ENCODE measurements around the gene HCFC1R1.
A peak's percentile ranks its signal among the peaks of the same experiment; 100 is the strongest.

The HCFC1R1 gene

DNA sequence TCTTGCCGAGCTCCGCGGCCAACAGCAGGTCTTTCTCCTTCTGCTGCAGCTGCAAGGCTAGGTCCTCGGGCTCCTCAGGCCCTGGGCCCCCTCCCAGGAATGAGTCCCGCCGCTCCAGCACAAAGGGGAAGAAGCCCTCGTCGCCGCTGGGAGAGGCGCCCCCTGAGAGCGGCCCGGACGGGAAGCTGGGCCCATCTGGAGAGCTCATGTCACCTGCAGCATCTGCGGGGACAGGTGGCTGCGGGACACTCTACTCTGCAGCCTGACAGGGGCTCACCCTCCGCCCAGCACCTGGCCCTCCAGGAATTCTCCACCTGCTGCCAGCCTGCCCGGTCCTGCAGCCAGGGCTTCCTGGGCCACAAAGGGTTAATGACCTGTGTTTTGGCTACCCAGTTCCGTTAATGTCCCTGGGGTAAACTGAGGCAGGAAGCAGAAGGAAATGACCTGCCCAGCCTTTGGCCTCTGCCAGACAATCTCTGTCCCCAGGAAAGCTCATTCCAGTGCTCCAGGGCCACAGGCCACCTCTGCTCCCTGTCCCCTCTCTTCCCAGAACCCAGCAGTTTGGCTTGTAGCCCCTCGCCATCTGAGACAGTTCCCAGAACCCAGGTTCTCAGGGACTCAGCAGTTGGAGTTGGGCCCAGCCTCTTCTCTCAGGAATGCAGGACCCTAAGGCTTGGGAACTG is 11.7 kb upstream of the HCFC1R1 start:
- DNase-seq, result no peak

DNA sequence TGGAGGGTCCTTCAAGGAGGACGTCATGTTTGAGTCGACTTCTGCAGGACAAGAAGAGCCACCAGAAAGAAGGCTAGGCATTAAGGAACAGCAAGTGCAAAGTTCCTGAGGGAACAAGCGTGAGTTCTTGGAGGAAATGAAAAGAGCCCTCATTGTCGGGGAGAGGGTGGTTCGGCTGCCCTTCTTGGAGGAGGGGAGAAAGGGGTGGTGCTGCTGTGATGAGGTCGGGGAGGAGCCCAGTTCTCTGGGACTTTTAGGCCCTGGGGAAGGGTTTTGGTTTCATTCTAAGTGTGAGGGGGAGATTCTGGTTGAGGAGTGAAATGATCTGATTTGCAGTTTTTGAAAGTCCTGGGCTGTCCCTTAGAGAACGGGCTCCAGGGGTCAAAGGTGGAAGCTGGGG is 8.9 kb upstream of the HCFC1R1 start:
- DNase-seq, result no peak

DNA sequence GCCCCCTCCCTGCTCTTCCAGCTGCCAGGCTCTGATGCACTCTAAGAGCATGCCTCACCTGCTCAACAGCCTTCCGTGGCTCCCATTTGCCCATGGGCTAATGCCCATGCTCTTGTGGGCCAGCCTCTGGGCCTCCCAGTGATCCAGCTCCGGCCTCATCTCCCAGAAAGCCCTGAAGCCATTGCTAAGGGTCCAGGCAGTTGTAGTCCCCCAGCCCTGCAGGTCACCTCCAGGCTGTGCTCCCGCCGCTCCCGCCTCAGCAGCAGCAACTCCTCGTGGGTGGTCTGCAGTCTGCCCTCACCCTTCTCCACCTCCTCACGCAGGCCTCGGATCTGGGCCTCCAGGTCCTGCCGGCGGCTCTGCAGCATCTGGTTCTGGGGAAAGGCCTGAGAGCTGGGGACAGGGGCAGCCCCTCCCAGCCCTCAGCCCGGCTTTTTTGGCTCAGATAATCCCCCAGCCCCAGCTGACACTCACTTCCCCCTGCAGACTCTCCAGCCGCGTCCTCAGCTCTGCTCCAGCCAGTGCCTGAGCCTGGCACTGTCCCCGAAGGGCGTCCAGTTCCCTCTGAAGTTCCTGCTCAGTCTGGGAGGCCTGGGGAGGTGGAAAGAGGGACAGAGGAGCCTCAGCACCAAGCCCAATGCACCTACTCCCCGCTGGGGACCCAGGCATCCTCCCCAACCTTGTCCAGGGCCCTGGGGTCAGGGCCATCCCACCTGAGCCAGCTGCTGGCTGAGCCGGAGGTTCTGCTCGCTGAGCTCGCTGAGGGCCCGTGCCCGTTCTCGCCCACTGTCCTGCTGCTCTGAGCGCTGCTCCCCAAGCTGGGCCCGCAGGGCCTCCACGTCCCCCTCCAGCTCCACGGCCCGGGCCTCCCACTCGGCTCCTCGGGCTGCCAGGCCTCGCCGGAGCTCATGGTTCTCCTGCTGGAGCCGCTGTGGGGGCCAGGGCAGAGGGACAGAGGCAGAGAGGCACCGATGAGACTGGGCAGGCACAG is 6.8 kb upstream of the HCFC1R1 start:
- DNase-seq, result no peak

DNA sequence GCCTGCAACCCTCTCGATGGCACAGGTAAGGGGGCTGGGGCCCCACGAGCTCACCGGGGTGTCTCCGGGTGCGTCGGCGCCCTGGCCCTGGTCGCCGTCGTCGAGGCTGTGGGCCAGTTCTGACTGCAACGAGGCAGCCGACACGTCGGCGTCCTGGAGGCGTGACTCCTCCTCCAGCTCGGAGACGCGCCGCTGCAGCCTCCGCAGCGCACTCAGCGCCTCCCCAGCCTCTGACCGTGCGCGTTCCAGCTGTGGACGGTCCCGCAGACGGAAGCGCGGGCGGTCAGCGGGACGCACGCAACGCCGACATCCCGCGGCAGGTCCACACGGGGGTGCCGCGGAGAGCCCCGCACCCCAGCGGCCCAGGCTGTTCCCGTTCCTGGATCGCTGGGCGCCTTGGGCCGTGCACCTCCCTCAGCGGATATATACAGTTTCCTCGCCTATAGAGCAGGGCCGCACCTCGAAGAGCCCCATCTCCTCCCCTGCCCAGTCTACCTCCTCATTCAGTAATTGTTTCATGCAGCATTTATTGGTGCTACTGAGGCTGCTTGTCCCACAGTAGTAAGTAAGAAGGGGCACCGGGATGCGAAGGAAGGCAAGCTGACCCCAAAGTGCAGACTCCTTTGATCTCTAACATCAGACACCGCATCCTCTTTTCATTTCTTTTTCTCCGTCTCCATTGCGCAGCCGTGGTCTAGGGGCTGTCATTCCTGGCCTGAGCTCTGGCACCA is 5.9 kb upstream of the HCFC1R1 start:
- DNase-seq, result peak; percentile 53

DNA sequence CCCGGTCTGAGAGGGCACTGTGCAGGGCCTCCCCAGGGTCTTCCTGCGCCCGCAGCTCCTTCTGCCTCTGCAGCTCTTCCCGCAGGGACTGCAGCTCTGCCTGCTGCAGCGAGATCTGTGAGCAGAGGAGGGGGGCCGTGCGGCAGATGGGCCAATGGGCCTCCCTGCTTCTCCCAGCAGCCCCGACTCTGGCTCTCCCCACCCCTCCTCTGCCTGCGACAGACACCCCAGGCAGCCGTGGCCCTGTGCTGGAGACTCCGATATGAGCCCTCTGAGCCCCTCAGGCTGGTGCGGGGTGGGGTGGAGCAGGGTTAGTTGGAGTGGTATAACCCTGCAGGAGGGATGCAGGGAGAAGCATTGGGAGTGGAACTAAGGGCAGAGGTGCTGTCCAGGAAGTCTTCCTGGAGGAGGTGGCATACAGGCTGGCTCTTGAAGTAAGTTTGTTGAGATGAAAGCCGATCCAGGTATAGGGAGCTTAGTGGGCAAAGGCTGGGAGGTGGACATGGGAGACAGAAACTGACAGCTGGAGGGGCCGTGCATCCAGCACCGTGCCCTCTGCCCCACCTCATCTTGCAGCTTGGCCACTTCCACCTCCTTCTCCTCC is 5.1 kb upstream of the HCFC1R1 start:
- no peak for DNase-seq

DNA sequence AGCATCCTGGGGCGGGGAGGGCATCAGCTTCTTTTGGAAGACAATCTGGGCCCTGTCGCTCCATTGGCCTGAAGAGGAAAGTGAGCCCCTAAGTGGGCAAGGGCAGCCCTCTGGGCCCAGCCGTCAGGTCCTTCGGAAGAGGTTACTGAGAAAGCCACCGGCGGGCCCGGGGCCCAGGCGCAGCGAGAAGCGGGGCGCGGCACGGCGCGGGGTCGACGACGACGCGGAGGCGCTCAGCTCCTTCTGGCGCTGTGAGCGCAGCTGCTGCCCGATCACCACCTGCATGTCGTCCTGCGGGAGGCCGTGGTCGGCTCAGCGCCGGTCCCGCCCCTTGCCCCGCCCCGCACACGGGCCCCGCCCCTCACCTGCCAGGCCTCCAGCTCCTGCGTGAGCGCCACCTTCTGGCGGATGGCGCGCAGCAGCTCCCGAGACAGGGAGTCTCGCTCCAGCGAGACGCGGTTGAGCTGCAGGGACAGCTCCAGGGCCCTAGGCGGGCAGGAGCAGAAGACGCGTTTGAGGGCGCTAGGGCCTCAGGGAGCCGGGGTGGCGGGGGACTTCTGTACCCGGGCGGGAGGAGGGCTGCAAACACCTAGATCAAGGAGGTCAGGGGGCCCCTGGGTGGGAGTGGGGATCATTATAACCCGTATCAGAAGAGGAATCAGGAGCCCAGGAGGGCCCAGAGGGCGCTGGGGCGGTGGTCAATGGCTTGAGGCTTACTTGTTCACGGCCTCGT is 4.4 kb upstream of the HCFC1R1 start:
- DNase-seq, result peak; percentile 84

DNA sequence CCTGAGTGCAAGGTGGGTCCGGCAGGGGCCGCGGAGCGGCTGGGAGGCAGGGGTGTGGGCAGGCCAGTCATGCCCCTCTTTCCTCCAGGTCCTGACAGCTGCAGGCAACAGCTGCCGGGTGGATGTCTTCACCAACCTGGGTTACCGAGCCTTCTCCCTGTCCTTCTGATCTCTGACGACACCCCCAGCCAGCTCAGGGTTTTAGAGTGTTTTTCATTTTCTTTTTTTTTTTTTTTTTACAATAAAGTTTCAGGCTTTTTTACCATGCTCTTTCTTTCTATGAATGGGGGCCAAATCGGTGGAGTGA is 3.7 kb upstream of the HCFC1R1 start:
- no peak for DNase-seq

DNA sequence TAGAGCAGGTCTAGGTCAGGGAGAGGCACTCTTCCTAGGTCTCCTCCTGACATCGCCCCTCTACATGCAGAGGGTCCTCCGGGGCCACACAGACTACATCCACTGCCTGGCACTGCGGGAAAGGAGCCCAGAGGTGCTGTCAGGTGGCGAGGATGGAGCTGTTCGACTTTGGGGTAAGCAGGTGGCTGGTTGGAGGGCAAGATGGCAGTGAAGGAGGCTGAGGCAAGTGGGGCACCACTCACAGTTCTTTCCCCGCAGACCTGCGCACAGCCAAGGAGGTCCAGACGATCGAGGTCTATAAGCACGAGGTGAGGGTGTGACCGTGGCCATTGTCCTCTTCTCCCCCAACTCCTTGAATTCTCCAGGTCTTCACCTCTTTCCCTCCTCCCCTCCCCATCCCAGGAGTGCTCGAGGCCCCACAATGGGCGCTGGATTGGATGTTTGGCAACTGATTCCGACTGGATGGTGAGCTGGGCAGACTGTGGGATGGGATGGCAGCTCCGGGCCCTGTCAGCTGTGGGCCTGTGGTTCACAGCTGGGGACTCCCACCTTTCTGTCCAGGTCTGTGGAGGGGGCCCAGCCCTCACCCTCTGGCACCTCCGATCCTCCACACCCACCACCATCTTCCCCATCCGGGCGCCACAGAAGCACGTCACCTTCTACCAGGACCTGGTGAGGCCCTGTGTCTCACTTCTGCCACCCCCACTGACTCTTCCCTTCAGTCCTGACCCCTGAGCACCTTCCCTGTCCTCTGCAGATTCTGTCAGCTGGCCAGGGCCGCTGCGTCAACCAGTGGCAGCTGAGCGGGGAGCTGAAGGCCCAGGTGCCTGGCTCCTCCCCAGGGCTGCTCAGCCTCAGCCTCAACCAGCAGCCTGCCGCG is 3.1 kb upstream of the HCFC1R1 start:
- DNase-seq, result no peak

DNA sequence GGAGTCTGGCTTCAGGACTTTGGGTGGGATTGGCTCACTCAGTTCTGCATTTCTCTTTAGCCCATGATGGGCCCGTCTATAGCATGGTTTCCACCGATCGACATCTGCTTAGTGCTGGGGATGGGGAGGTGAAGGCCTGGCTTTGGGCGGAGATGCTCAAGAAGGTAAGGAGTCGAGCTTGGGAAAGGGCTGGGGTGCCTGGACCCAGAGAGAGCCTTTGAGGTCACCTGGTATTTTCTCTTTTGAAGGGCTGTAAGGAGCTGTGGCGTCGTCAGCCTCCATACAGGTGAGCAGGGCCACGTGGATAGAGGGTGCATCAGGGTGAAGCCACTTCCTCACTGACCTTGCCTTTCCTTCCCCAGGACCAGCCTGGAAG is 2.2 kb upstream of the HCFC1R1 start:
- no peak for DNase-seq

DNA sequence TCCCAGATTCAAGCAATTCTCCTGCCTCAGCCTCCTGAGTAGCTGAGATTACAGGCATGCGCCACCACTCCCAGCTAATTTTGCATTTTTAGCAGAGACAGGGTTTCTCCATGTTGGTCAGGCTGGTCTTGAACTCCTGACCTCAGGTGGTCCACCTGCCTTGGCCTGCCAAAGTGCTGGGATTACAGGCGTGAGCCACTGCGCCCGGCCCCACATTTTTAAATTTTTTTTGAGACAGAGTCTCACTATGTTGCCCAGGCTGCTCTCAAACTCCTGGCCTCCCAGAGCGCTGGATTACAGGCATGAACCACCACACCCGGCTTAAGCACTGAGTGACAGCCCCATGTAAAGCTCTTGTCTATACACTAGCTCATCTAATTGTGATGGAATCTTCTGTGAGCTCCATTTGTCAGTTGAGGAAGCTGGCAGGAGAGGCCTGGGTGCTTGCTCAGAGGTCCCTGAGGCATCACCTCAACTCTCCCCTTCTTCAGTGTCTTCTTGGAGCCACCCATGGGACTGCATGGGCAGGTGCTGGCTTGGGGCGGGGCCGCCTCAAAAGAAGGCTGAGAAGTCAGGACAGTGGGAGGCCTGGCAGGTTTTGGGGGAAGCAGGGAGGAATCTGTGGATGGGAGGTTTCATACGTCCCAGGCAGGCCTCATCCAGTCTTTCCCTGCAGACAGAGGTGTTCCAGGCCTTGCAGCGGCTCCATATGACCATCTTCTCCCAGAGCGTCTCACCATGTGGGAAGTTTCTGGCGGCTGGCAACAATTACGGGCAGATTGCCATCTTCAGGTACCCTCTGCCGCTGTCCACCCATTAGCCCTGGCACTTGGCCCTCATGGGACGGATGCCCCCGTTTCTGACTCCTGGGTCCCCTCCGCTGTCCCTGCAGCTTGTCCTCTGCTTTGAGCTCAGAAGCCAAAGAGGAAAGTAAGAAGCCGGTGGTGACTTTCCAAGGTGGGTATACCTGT is 1.6 kb upstream of the HCFC1R1 start:
- no peak for DNase-seq

DNA sequence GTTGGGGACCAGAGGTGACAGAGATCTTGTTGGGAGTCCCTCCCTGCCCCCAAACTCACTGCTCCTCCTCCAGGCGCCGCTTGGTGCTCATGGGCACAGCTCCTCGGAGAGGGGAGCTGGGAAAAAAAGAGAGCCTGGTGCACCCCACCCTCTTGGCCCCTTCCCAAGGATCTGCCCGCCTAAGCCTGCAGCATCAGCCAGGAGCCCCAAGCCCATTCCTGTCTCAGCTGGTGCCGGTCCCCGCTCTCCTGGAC is 400 bp downstream of the HCFC1R1 start:
- peak; percentile 29 for DNase-seq

DNA sequence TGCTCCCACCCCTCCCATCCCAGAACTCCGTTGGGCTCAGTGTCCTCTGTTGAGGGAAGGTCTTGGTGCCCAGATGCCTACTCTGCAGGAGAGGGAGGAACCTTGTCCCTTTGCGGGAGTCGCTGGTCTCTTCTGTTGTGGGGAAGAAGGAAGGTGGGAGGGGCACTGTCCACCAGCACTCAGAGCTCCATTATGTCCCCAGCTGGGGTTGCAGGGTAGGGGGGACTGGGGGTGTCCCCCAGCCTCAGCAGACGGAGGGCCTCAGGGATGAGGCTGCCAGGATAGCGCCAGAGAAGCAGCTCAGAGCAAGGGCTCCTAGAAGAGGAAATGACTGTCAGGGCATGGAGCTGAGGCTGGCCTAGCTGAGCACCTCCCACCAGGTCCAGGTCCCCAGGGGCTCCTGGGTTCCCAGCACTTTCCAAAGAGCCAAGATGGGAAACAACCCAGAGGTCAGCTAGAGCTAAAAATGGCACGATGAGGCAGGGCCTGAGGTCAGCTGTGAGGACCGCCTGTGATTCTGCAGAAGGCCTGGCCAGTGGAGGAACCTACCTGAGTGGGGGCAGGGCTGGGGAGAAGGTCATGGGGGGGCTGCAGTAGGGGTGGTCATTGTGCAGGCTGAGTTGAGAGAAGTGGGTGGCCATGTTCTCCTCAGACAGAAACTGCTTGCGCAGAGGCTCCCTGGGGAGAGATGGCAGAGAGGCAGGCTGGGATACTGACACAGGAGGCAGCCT is 893 bp downstream of the HCFC1R1 start:
- peak; percentile 7 for DNase-seq

DNA sequence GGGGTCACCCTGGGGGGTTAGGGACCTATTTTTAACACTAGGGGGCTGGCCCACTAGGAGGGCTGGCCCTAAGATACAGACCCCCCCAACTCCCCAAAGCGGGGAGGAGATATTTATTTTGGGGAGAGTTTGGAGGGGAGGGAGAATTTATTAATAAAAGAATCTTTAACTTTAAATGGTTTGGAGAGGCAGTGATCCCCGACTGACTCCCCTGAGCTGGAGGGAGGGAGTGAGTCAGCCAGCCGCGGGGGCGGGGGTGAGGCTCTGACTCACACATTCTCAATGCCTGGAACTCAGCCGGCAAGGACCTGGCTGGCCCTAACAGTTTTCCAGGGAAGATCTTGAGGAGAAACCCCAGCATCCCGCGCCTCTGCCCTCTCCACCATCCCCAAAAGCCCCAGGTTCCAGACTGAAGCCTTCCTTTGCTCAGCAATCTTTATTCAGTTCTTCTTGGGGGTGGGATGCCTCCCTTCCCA is 1.5 kb downstream of the HCFC1R1 start:
- peak; percentile 93 for DNase-seq

DNA sequence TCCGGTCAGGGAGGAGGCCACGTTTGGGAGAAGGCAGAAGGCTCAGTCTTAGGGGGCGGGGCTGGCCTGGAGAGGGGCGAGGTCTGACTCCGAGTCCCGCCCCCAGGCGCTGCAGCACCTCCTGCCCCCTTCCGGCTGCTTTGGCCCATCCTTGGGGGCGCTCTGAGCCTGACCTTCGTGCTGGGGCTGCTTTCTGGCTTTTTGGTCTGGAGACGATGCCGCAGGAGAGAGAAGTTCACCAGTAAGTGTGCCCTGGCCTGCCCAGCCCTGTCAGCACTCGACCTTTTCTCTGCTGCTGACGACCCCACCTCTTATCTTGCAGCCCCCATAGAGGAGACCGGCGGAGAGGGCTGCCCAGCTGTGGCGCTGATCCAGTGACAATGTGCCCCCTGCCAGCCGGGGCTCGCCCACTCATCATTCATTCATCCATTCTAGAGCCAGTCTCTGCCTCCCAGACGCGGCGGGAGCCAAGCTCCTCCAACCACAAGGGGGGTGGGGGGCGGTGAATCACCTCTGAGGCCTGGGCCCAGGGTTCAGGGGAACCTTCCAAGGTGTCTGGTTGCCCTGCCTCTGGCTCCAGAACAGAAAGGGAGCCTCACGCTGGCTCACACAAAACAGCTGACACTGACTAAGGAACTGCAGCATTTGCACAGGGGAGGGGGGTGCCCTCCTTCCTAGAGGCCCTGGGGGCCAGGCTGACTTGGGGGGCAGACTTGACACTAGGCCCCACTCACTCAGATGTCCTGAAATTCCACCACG is 2.1 kb downstream of the HCFC1R1 start:
- peak; percentile 81 for DNase-seq

DNA sequence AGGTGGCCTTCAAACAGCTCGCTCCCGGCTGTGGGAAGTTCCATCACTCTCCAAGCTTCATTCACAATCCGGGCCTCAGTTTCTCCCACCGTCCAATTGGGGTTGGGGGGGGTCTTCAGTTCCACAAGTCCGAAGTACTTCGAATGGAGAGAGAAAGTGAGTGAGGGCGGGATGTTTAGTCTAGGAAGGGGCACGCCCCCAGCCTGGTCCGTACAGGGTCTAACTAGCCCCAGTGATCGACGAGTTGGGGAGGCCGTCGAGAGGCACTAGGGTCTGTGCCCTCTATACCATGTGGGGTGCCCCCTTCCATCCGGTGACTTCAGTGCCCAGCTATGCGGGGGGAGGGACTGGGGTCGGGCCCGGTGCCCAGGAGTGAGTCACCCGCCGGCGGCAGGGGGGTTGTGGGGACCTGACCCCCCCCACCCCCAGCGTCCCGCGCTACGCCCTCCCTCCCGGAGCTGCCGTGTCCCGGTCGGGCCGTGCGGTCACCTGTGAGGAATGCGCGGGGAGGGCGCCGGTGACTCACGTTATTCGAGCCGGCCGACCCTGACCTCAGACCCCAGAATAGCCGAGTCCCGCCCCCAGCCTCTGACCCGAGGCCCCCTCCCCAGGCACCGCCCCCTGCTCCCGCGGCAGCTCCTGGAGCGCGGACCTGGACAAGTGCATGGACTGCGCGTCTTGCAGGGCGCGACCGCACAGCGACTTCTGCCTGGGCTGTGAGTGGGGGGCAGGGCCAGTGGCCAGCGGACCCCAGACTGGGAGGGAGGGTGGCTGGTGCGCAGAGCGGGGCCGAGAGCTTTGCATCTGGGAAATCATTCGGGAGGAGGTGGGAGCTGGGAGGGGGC is 2.9 kb downstream of the HCFC1R1 start:
- DNase-seq, result peak; percentile 65

DNA sequence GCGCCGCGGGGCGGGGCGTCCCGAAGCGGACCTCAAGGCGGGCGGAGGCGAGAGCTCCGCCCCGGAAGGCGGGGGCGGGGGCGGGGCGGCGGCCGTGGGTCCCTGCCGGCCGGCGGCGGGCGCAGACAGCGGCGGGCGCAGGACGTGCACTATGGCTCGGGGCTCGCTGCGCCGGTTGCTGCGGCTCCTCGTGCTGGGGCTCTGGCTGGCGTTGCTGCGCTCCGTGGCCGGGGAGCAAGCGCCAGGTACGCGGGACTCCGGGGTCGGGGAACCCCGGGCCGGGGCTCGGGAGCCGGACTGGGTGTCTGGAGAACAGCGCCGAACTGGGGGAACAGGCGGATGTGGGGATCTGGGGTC is 3.5 kb downstream of the HCFC1R1 start, which contains the start of gene TNFRSF12A:
TNFRSF12A (plus strand) TSS at position 122 of the 357 bp plus-strand sequence; CDS start at position 152, 30 bp downstream.
- DNase-seq, result peak; percentile 69

DNA sequence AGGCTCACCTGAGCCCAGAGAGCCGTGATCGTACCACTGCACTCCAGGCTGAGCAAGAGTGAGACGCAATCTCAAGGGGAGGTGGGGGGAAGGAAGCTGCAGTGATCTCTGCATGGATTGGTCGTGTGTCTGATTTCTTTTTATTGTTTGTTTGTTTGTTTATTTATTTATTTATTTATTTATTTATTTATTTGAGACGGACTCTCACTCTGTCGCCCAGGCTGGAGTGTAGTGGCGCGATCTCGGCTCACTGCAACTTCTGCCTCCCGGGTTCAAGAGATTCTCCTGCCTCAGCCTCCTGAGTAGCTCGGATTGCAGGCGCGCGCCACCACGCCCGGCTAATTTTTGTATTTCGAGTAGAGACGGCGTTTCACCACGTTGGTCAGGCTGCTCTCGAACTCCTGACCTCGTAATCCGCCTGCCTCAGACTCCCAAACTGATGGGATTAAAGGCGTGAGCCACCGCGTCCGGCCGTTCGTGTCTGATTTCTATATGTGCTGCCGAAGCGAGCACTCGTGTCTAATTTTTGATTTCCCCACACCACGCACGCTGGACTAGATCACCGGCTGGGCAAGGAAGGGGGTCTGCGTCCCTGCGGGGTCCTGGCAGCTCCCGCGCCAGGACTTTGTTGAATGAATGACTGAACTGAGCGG is 4.0 kb downstream of the HCFC1R1 start:
- DNase-seq, result no peak

Measured in activated naive CD4-positive, alpha-beta T cell treated with Interleukin-2 at 50 U/mL for 16 hours (primary cell).